ENCODE measurements around the gene AURKA. TPM values are rescaled to one million over a fixed set of nuclear protein-coding genes. Genes with fewer than 3 reads are reported as not detected.

The AURKA gene
- total RNA-seq, 3 donors from 2014 or later (not counting 1 experiment from before 2014, with no cell fraction given): 1.5 to 2.9 (median 2.0) TPM

- H3K4me1 ChIP-seq (ENCODE audit: control insufficient read depth, insufficient read depth, low read length): peaks cover 39% of the 10 kb centered on the region
- Mint-ChIP-seq H3K4me3 (peak overlapping the region; percentile 85), H3K4me1 (peaks cover 53 to 61% of the 10 kb centered on the region in 2 donors)
Observed at GRCh38 chr20:56429941-56430340, 37.9 kb upstream of the AURKA start.

GRCh38 chr20:56429502-56429901, 37.5 kb upstream of the AURKA start:
- Histone ChIP-seq H3K4me3 (ENCODE audit: low read length) (no peak overlapping the region), H3K9me3 (ENCODE audit: control insufficient read depth, insufficient read depth, low read length) (no peaks in the 10 kb centered on the region), H3K27ac (ENCODE audit: low read length) (peak overlapping the region; percentile 10), H3K27me3 (ENCODE audit: control insufficient read depth, insufficient read depth, low read length) (no peaks in the 10 kb centered on the region), H3K4me1 (ENCODE audit: control insufficient read depth, insufficient read depth, low read length) (peaks cover 39% of the 10 kb centered on the region), H3K36me3 (ENCODE audit: control insufficient read depth, insufficient read depth, low read length) (no peaks in the 10 kb centered on the region)
- TF ChIP-seq CTCF (IDR thresholded peaks at IDR 0.05): no peak
- intact Hi-C loops (cut with micrococcal nuclease): no loop called here
- ATAC-seq (no peak), DNase-seq (no peak)
- Mint-ChIP-seq H3K9me3 (no peaks in the 10 kb centered on the region), H3K4me3 (peak overlapping the region; percentile 85), H3K27ac (peak overlapping the region; percentile 71 to 85), H3K4me1 (peaks cover 53 to 61% of the 10 kb centered on the region in 2 donors), H3K27me3 (ENCODE audit: low read depth in 2 of 2) (no peaks in the 10 kb centered on the region), H3K36me3 (no peaks in the 10 kb centered on the region)
- 62% methylated on average over 6 of the region's 6 CpGs for WGBS (ENCODE audit: insufficient coverage)

More at GRCh38 chr20:56429941-56430340, 37.9 kb upstream of the AURKA start:
- Mint-ChIP-seq H3K36me3 (no peaks in the 10 kb centered on the region), H3K9me3 (no peaks in the 10 kb centered on the region), H3K27me3 (ENCODE audit: low read depth in 2 of 2) (no peaks in the 10 kb centered on the region), H3K27ac (peak overlapping the region; percentile 71 to 85)
- no peak for TF ChIP-seq CTCF (IDR thresholded peaks at IDR 0.05)
- no peak overlapping the region for H3K4me3 ChIP-seq (ENCODE audit: low read length)
- no peaks in the 10 kb centered on the region for H3K9me3 ChIP-seq (ENCODE audit: control insufficient read depth, insufficient read depth, low read length)
- WGBS (ENCODE audit: insufficient coverage): 40% methylated on average over 4 of the region's 4 CpGs
- DNase-seq (no peak), ATAC-seq (no peak)
- intact Hi-C loops (cut with micrococcal nuclease): no loop called here
- no peaks in the 10 kb centered on the region for H3K27me3 ChIP-seq (ENCODE audit: control insufficient read depth, insufficient read depth, low read length)
- H3K27ac ChIP-seq (ENCODE audit: low read length): no peak overlapping the region
- no peaks in the 10 kb centered on the region for H3K36me3 ChIP-seq (ENCODE audit: control insufficient read depth, insufficient read depth, low read length)

- Mint-ChIP-seq H3K9me3 (no peaks in the 10 kb centered on the region), H3K4me3 (peak overlapping the region; percentile 85), H3K27ac (peak overlapping the region; percentile 71 to 85), H3K27me3 (ENCODE audit: low read depth in 2 of 2) (no peaks in the 10 kb centered on the region), H3K36me3 (no peaks in the 10 kb centered on the region), H3K4me1 (peaks cover 50 to 57% of the 10 kb centered on the region in 2 donors)
- H3K4me3 ChIP-seq (ENCODE audit: low read length): no peak overlapping the region
- H3K27me3 ChIP-seq (ENCODE audit: control insufficient read depth, insufficient read depth, low read length): no peaks in the 10 kb centered on the region
- no peak for TF ChIP-seq CTCF (IDR thresholded peaks at IDR 0.05)
- 83% methylated on average over 8 of the region's 8 CpGs for WGBS (ENCODE audit: insufficient coverage)
- ATAC-seq (no peak), DNase-seq (no peak)
- intact Hi-C loops (cut with micrococcal nuclease): no loop called here
- peaks cover 33% of the 10 kb centered on the region for H3K4me1 ChIP-seq (ENCODE audit: control insufficient read depth, insufficient read depth, low read length)
- H3K36me3 ChIP-seq (ENCODE audit: control insufficient read depth, insufficient read depth, low read length): no peaks in the 10 kb centered on the region
- H3K27ac ChIP-seq (ENCODE audit: low read length): no peak overlapping the region
- H3K9me3 ChIP-seq (ENCODE audit: control insufficient read depth, insufficient read depth, low read length): no peaks in the 10 kb centered on the region
Observed at GRCh38 chr20:56428881-56429280, 36.9 kb upstream of the AURKA start.

- no peaks in the 10 kb centered on the region for H3K27me3 ChIP-seq (ENCODE audit: control insufficient read depth, insufficient read depth, low read length)
- TF ChIP-seq CTCF (IDR thresholded peaks at IDR 0.05): no peak
- H3K4me3 ChIP-seq (ENCODE audit: low read length): no peak overlapping the region
- H3K4me1 ChIP-seq (ENCODE audit: control insufficient read depth, insufficient read depth, low read length): peaks cover 28% of the 10 kb centered on the region
- H3K4me3 Mint-ChIP-seq: no peak overlapping the region
- H3K36me3 Mint-ChIP-seq: no peaks in the 10 kb centered on the region
- no peaks in the 10 kb centered on the region for H3K9me3 Mint-ChIP-seq
- H3K4me1 Mint-ChIP-seq: peaks cover 45 to 53% of the 10 kb centered on the region in 2 donors
- H3K27ac Mint-ChIP-seq: peak overlapping the region; percentile 71 to 85
- no peaks in the 10 kb centered on the region for H3K36me3 ChIP-seq (ENCODE audit: control insufficient read depth, insufficient read depth, low read length)
- no peaks in the 10 kb centered on the region for H3K27me3 Mint-ChIP-seq (ENCODE audit: low read depth in 2 of 2)
- H3K27ac ChIP-seq (ENCODE audit: low read length): no peak overlapping the region
- no peaks in the 10 kb centered on the region for H3K9me3 ChIP-seq (ENCODE audit: control insufficient read depth, insufficient read depth, low read length)
- ATAC-seq: no peak
- intact Hi-C loops (cut with micrococcal nuclease): no loop called here
- no peak for DNase-seq
- WGBS (ENCODE audit: insufficient coverage): 91% methylated on average over 5 of the region's 5 CpGs
Observed at GRCh38 chr20:56428410-56428809, 36.4 kb upstream of the AURKA start.

Measured in natural killer cell (primary cell).